Keratinocyte (primary cell): ENCODE data around the gene ELL.

ENCODE experiments used
- EZH2 ChIP-seq: IDR thresholded peaks from one replicate; pipeline ENCODE4 v1.6.1; 2012; ENCODE audit warnings: inconsistent platforms, mild to moderate bottlenecking, low read length, moderate library complexity
- TF ChIP-seq, protein P1 (sequence below), 3 experiments: IDR thresholded peaks in 1 of 3; conservative IDR thresholded peaks in 1 of 3; optimal IDR thresholded peaks in 1 of 3; 2 replicates in 2 of 3; 3 replicates in 1 of 3; pipeline versions ENCODE3 to v1.5.1; 2011; ENCODE audit warnings: low read length in 3 of 3, mild to moderate bottlenecking in 3 of 3, moderate library complexity in 2 of 3, control low read depth in 1 of 3, inconsistent platforms in 1 of 3; ENCODE audit not compliant: insufficient read depth in 2 of 3; ENCODE audit errors: extremely low read depth in 1 of 3

DNA sequence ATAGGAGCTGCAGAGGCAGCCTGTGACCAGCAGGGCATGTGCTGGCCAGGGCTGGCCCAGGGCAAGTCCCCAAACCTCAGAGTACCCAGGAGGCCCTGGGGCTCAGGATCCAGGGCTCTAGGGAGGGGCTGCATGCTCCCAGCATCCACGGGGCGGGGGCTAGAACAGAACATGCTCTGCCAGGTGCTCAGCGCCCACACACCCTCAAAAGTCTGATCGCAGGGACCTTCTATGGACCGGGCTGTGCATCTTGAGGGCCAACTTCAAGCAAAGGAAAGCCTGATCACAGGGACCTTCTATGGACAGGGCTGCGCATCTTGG, 33.5 kb downstream of the ELL start:
- TF ChIP-seq, protein P1, sequence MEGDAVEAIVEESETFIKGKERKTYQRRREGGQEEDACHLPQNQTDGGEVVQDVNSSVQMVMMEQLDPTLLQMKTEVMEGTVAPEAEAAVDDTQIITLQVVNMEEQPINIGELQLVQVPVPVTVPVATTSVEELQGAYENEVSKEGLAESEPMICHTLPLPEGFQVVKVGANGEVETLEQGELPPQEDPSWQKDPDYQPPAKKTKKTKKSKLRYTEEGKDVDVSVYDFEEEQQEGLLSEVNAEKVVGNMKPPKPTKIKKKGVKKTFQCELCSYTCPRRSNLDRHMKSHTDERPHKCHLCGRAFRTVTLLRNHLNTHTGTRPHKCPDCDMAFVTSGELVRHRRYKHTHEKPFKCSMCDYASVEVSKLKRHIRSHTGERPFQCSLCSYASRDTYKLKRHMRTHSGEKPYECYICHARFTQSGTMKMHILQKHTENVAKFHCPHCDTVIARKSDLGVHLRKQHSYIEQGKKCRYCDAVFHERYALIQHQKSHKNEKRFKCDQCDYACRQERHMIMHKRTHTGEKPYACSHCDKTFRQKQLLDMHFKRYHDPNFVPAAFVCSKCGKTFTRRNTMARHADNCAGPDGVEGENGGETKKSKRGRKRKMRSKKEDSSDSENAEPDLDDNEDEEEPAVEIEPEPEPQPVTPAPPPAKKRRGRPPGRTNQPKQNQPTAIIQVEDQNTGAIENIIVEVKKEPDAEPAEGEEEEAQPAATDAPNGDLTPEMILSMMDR (optimal IDR thresholded peaks at IDR 0.05 in 1 of 3, IDR thresholded peaks at IDR 0.05 in 1 of 3, conservative IDR thresholded peaks at IDR 0.05 in 1 of 3; ENCODE audit: extremely low read depth in 1 of 3, insufficient read depth in 2 of 3, low read length in 3 of 3) = peak; percentile 48 to 51 (median 51)
- TF ChIP-seq EZH2 = no peak
